CD4-positive, CD25-positive, alpha-beta regulatory T cell (primary cell): ENCODE results near the gene PRKD2. TPM values are rescaled to one million over a fixed set of nuclear protein-coding genes. Genes with fewer than 3 reads are reported as not detected.
"Not testable (repeated sequence)": the region's sequence is repeated elsewhere in the genome, so short reads cannot be mapped to it uniquely, and the experiment has no call there.

Experiments
- ATAC-seq, 2 donors: fragments of 150-1000 bp; cut with Tn5 transposase; one replicate each; pipeline ENCODE4 v1.10.0; 2021; ENCODE audit warnings: low read depth in 2 of 2, moderate number of reproducible peaks in 2 of 2, moderate library complexity in 1 of 2
- DNase-seq, 3 donors: peaks; one replicate each; pipeline versions ENCODE4 v3.0.0 to v3.0.0-alpha.2; 2012 to 2022; ENCODE audit warnings: mixed read lengths in 1 of 3
- H3K27ac ChIP-seq: one replicate; pipeline ENCODE4 v1.7.0; 2013; ENCODE audit warnings: mild to moderate bottlenecking, low read length; ENCODE audit not compliant: insufficient read depth, poor library complexity, severe bottlenecking
- H3K27me3 ChIP-seq: one replicate; pipeline ENCODE4 v1.7.0; 2013; ENCODE audit warnings: low read length; ENCODE audit not compliant: control insufficient read depth, insufficient read depth
- H3K36me3 ChIP-seq: one replicate; pipeline ENCODE4 v1.7.0; 2013; ENCODE audit warnings: mild to moderate bottlenecking, low read length, moderate library complexity; ENCODE audit not compliant: control insufficient read depth, insufficient read depth
- H3K4me1 ChIP-seq: 2 replicates; pipeline ENCODE4 v1.7.0; 2013; ENCODE audit warnings: mild to moderate bottlenecking, low read length; ENCODE audit not compliant: insufficient read depth, control insufficient read depth, poor library complexity, severe bottlenecking
- H3K4me3 ChIP-seq: one replicate; pipeline ENCODE4 v1.7.0; 2013; ENCODE audit warnings: low read depth, mild to moderate bottlenecking, low read length, moderate library complexity
- H3K9me3 ChIP-seq, 2 experiments: 1 replicate in 1 of 2; 2 replicates in 1 of 2; pipeline ENCODE4 v1.7.0; 2013; ENCODE audit warnings: low read length in 2 of 2, mild to moderate bottlenecking in 1 of 2, moderate library complexity in 1 of 2; ENCODE audit not compliant: control insufficient read depth in 2 of 2
- H3K27ac Mint-ChIP-seq, 3 donors: one replicate each; pipeline ENCODE4 v1.8.0; 2020 to 2022; ENCODE audit warnings: mild to moderate bottlenecking in 3 of 3, mixed read lengths in 3 of 3, moderate library complexity in 2 of 3
- H3K27me3 Mint-ChIP-seq: one replicate; pipeline ENCODE4 v1.8.0; 2022; ENCODE audit warnings: mild to moderate bottlenecking, mixed read lengths
- H3K36me3 Mint-ChIP-seq: one replicate; pipeline ENCODE4 v1.8.0; 2020; ENCODE audit warnings: mixed read lengths
- H3K4me1 Mint-ChIP-seq, 4 donors: one replicate each; pipeline ENCODE4 v1.8.0; 2020 to 2022; ENCODE audit warnings: mixed read lengths in 4 of 4, mild to moderate bottlenecking in 1 of 4
- H3K4me3 Mint-ChIP-seq, 4 donors: one replicate each; pipeline ENCODE4 v1.8.0; 2020 to 2022; ENCODE audit warnings: mild to moderate bottlenecking in 4 of 4, mixed read lengths in 4 of 4, moderate library complexity in 3 of 4
- H3K9me3 Mint-ChIP-seq, 7 donors: one replicate each; pipeline ENCODE4 v1.8.0; 2020 to 2022; ENCODE audit warnings: mixed read lengths in 7 of 7, mild to moderate bottlenecking in 3 of 7, moderate library complexity in 2 of 7
- polyA plus RNA-seq, 4 donors: library from polyadenylated mRNA; unstranded; fragments of 300-500 nt; fragmentation: Illumina TruSeq; gene quantifications; one replicate each; pipeline ENCODE4 v1.2.3, GENCODE V29; 2021
- total RNA-seq: library from RNA; stranded (reverse); gene quantifications from one replicate; pipeline ENCODE4 v1.2.3, GENCODE V29; 2022

Gene PRKD2
- total and polyA plus RNA-seq, 5 donors from 2014 or later, result 37.0 to 171 (median 46.7) TPM

GRCh38 chr19:46712768-46713338 is 4.1 kb downstream of the PRKD2 start:
- not testable (repeated sequence) for ATAC-seq, DNase-seq, H3K36me3 Mint-ChIP-seq, H3K27me3 Mint-ChIP-seq, H3K9me3 ChIP-seq, H3K27me3 ChIP-seq, H3K9me3 Mint-ChIP-seq
- Histone ChIP-seq H3K4me3 (peak overlapping the region; percentile 26), H3K4me1 (peaks cover 44% of the 10 kb centered on the region), H3K36me3 (peaks cover 33% of the 10 kb centered on the region), H3K27ac (peak overlapping the region; percentile 92)
- peak overlapping the region; percentile 90 to 96 (median 96) for H3K4me3 Mint-ChIP-seq
- peaks cover 4 to 34% (median 20%) of the 10 kb centered on the region in 4 donors for H3K4me1 Mint-ChIP-seq
- H3K27ac Mint-ChIP-seq, result peak overlapping the region; percentile 46 to 99 (median 97)

GRCh38 chr19:46710687-46711086 is 6.2 kb downstream of the PRKD2 start:
- peaks cover 4 to 39% (median 24%) of the 10 kb centered on the region in 4 donors for H3K4me1 Mint-ChIP-seq
- peaks cover 52% of the 10 kb centered on the region for H3K36me3 ChIP-seq
- H3K27me3 Mint-ChIP-seq, result no peaks in the 10 kb centered on the region
- peak overlapping the region in 1 of 3 donors; percentile 69 for H3K27ac Mint-ChIP-seq
- H3K9me3 Mint-ChIP-seq, result no peaks in the 10 kb centered on the region
- H3K36me3 Mint-ChIP-seq, result peaks cover 18% of the 10 kb centered on the region
- ATAC-seq (no peak), DNase-seq (no peak)
- peaks cover 30% of the 10 kb centered on the region for H3K4me1 ChIP-seq
- no peak overlapping the region for H3K27ac ChIP-seq
- H3K9me3 ChIP-seq, result no peaks in the 10 kb centered on the region
- H3K4me3 Mint-ChIP-seq, result peak overlapping the region in 1 of 4 donors; percentile 56
- H3K27me3 ChIP-seq, result no peaks in the 10 kb centered on the region
- no peak overlapping the region for H3K4me3 ChIP-seq

GRCh38 chr19:46704379-46705076 is 12.4 kb downstream of the PRKD2 start:
- Mint-ChIP-seq H3K27me3 (no peaks in the 10 kb centered on the region), H3K27ac (peak overlapping the region in 2 of 3 donors; percentile 88 to 91), H3K4me3 (peak overlapping the region in 2 of 4 donors; percentile 17 to 62), H3K36me3 (peaks cover 24% of the 10 kb centered on the region), H3K9me3 (no peaks in the 10 kb centered on the region), H3K4me1 (peaks cover 0 to 20% (median 15%) of the 10 kb centered on the region in 4 donors)
- DNase-seq (peak; percentile 73 to 80 (median 76)), ATAC-seq (peak; percentile 87 to 89)
- Histone ChIP-seq H3K4me3 (no peak overlapping the region), H3K4me1 (peaks cover 7% of the 10 kb centered on the region), H3K36me3 (peaks cover 83% of the 10 kb centered on the region), H3K9me3 (no peaks in the 10 kb centered on the region), H3K27ac (no peak overlapping the region), H3K27me3 (no peaks in the 10 kb centered on the region)

GRCh38 chr19:46700704-46701103 is 16.2 kb downstream of the PRKD2 start:
- Mint-ChIP-seq H3K27ac (no peak overlapping the region), H3K4me1 (peaks cover 0 to 12% (median 11%) of the 10 kb centered on the region in 4 donors), H3K9me3 (no peaks in the 10 kb centered on the region), H3K27me3 (no peaks in the 10 kb centered on the region), H3K4me3 (no peak overlapping the region), H3K36me3 (peaks cover 29% of the 10 kb centered on the region)
- Histone ChIP-seq H3K4me1 (peaks cover 7% of the 10 kb centered on the region), H3K27ac (no peak overlapping the region), H3K4me3 (no peak overlapping the region), H3K9me3 (no peaks in the 10 kb centered on the region), H3K36me3 (peaks cover 82% of the 10 kb centered on the region), H3K27me3 (no peaks in the 10 kb centered on the region)
- ATAC-seq (no peak), DNase-seq (no peak)

GRCh38 chr19:46698395-46699321 is 18.3 kb downstream of the PRKD2 start:
- Histone ChIP-seq H3K36me3 (peaks cover 92% of the 10 kb centered on the region), H3K4me1 (no peaks in the 10 kb centered on the region), H3K9me3 (no peaks in the 10 kb centered on the region), H3K27me3 (no peaks in the 10 kb centered on the region), H3K4me3 (no peak overlapping the region), H3K27ac (no peak overlapping the region)
- Mint-ChIP-seq H3K36me3 (peaks cover 25% of the 10 kb centered on the region), H3K27me3 (no peaks in the 10 kb centered on the region), H3K27ac (peak overlapping the region in 1 of 3 donors; percentile 31), H3K9me3 (no peaks in the 10 kb centered on the region), H3K4me3 (no peak overlapping the region), H3K4me1 (peaks cover 0 to 4% (median 2%) of the 10 kb centered on the region in 4 donors)
- ATAC-seq, result no peak
- no peak for DNase-seq

- H3K27me3 Mint-ChIP-seq, result no peaks in the 10 kb centered on the region
- Histone ChIP-seq H3K27me3 (no peaks in the 10 kb centered on the region), H3K4me3 (no peak overlapping the region), H3K27ac (no peak overlapping the region), H3K4me1 (no peaks in the 10 kb centered on the region), H3K9me3 (no peaks in the 10 kb centered on the region), H3K36me3 (peaks cover 92% of the 10 kb centered on the region)
- no peak overlapping the region for H3K27ac Mint-ChIP-seq
- DNase-seq (no peak), ATAC-seq (peak in 1 of 2 donors; percentile 18)
- H3K9me3 Mint-ChIP-seq, result no peaks in the 10 kb centered on the region
- peaks cover 0 to 7% (median 5%) of the 10 kb centered on the region in 4 donors for H3K4me1 Mint-ChIP-seq
- no peak overlapping the region for H3K4me3 Mint-ChIP-seq
- peaks cover 30% of the 10 kb centered on the region for H3K36me3 Mint-ChIP-seq
These were observed 19.5 kb downstream of the PRKD2 start for GRCh38 chr19:46697204-46697960.

GRCh38 chr19:46696866-46697203 is 20.1 kb downstream of the PRKD2 start:
- ATAC-seq (no peak), DNase-seq (no peak)
- Histone ChIP-seq H3K27me3 (no peaks in the 10 kb centered on the region), H3K9me3 (no peaks in the 10 kb centered on the region), H3K4me1 (no peaks in the 10 kb centered on the region), H3K36me3 (peaks cover 92% of the 10 kb centered on the region), H3K27ac (no peak overlapping the region), H3K4me3 (no peak overlapping the region)
- Mint-ChIP-seq H3K27me3 (no peaks in the 10 kb centered on the region), H3K4me1 (peaks cover 0 to 7% (median 5%) of the 10 kb centered on the region in 4 donors), H3K36me3 (peaks cover 35% of the 10 kb centered on the region), H3K27ac (no peak overlapping the region), H3K4me3 (no peak overlapping the region), H3K9me3 (no peaks in the 10 kb centered on the region)
